ENCODE data around the gene RPL36. TPM values are rescaled to one million over a fixed set of nuclear protein-coding genes. Genes with fewer than 3 reads are reported as not detected.

Gene RPL36
- total and polyA plus RNA-seq, 10 donors = 294 to 2,825 (median 805) TPM

GRCh38 chr19:5694167-5694955, 4.3 kb downstream of the RPL36 start:
- TF ChIP-seq POLR2A (IDR thresholded peaks at IDR 0.05) (no peak), POLR2AphosphoS5 (IDR thresholded peaks at IDR 0.05) (peak in 2 of 3 donors; percentile 23 to 51)
- TF ChIP-seq, protein P1, sequence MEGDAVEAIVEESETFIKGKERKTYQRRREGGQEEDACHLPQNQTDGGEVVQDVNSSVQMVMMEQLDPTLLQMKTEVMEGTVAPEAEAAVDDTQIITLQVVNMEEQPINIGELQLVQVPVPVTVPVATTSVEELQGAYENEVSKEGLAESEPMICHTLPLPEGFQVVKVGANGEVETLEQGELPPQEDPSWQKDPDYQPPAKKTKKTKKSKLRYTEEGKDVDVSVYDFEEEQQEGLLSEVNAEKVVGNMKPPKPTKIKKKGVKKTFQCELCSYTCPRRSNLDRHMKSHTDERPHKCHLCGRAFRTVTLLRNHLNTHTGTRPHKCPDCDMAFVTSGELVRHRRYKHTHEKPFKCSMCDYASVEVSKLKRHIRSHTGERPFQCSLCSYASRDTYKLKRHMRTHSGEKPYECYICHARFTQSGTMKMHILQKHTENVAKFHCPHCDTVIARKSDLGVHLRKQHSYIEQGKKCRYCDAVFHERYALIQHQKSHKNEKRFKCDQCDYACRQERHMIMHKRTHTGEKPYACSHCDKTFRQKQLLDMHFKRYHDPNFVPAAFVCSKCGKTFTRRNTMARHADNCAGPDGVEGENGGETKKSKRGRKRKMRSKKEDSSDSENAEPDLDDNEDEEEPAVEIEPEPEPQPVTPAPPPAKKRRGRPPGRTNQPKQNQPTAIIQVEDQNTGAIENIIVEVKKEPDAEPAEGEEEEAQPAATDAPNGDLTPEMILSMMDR (IDR thresholded peaks at IDR 0.05 in 8 of 11, conservative IDR thresholded peaks at IDR 0.05 in 3 of 11) = no peak
- Histone ChIP-seq H3K4me1 (peaks cover 8 to 51% (median 39%) of the 10 kb centered on the region in 6 donors), H3K4me3 (no peak overlapping the region), H3K27ac (peak overlapping the region in 1 of 8 donors; percentile 92), H3K27me3 (replicated peaks in 1 of 7) (no peaks in the 10 kb centered on the region), H3K36me3 (peaks cover 4 to 82% (median 71%) of the 10 kb centered on the region in 6 donors), H3K9me3 (no peaks in the 10 kb centered on the region)
- DNase-seq = peak; percentile 79
- intact Hi-C loops (cut with DNase I; ENCODE audit: low total_unique reads) = no loop called here
- WGBS, 5 donors = 89 to 93% (median 90%) methylated on average over 37 to 45 of the region's 45 CpGs

DNA sequence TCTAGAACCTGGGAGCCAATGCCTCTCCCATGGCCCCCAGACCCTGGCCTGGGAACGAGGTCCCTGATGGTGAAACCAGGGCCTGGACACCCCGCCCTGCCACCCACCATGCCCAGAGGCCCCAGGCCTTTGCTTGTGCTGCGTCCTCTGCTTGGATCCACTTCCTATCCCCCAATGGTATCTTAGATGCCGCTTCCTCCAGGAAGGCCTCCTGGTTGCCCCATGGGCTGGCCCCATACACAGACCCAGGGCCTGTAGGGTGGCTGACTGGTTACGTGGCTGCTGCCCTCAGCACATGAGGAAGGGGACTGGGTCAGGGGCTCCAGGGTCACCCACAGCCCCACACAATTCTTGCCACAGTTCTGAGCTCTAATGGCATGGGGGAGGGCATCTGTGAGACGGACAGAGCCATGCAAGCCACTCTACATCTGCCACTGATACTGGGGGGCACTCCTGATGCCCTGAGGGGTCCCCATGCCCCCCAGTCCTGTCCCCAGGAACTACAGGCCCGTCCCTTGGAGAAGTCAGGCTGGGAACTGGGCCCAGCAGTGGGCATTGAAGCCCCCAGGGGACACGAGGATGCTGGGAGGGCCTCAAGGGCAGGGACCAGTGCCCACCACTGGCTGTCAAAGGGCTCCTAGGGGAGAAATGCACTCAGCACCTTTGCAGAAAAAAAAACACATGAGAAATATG, 5.0 kb downstream of the RPL36 start:
- Histone ChIP-seq H3K27me3 (replicated peaks in 1 of 7) (no peaks in the 10 kb centered on the region), H3K4me3 (no peak overlapping the region), H3K36me3 (peaks cover 4 to 89% (median 78%) of the 10 kb centered on the region in 6 donors), H3K27ac (peak overlapping the region in 1 of 8 donors; percentile 6), H3K4me1 (peaks cover 8 to 44% (median 32%) of the 10 kb centered on the region in 6 donors), H3K9me3 (no peaks in the 10 kb centered on the region)
- 87 to 100% (median 89%) methylated on average over 2 to 8 of the region's 8 CpGs for WGBS, 5 donors
- no peak for DNase-seq
- no peak for TF ChIP-seq POLR2AphosphoS5 (IDR thresholded peaks at IDR 0.05)
- no peak for TF ChIP-seq POLR2A (IDR thresholded peaks at IDR 0.05)
- TF ChIP-seq, protein P1 (IDR thresholded peaks at IDR 0.05 in 8 of 11, conservative IDR thresholded peaks at IDR 0.05 in 3 of 11) = no peak
- intact Hi-C loops (cut with DNase I; ENCODE audit: low total_unique reads) = no loop called here

DNA sequence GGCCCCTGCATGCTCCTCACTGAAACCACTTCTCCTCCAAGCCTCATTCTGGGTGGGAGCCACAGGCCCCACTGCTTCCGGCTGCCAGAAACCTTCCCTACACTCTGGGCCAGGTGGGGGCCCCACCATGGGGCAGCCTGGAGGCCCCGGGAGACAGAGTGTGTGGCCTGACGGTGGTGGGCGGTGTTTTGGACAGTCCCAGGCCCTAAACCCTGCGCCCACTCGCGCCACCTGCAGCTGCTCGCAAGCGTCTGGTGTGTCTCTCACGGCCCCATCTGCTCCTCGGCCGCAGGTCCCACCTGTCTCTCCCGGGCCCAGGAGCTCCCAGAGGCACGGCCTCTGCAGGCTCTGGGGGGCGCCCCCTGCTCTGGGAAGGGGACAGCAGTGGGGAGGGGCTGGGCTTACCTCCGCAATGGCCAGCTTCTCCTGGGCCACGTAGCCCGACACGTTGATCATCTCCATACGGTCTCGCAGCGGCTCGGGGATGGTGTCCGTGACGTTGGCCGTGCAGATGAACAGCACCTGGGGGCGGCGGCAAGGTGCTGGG, 5.6 kb downstream of the RPL36 start:
- peaks cover 4 to 95% (median 84%) of the 10 kb centered on the region in 6 donors for H3K36me3 ChIP-seq
- 77 to 90% (median 83%) methylated on average over 14 to 28 of the region's 28 CpGs for WGBS, 5 donors

More for the DNA sequence above, 5.6 kb downstream of the RPL36 start:
- Histone ChIP-seq H3K4me1 (peaks cover 8 to 42% (median 30%) of the 10 kb centered on the region in 6 donors), H3K9me3 (no peaks in the 10 kb centered on the region), H3K27me3 (replicated peaks in 1 of 7) (no peaks in the 10 kb centered on the region), H3K27ac (peak overlapping the region in 1 of 8 donors; percentile 6), H3K4me3 (no peak overlapping the region)
- intact Hi-C loops (cut with DNase I; ENCODE audit: low total_unique reads) = no loop called here
- peak; percentile 74 for DNase-seq
- TF ChIP-seq POLR2A (IDR thresholded peaks at IDR 0.05) (no peak), POLR2AphosphoS5 (IDR thresholded peaks at IDR 0.05) (peak in 1 of 3 donors; percentile 7)
- TF ChIP-seq, protein P1 (IDR thresholded peaks at IDR 0.05 in 8 of 11, conservative IDR thresholded peaks at IDR 0.05 in 3 of 11) = no peak
